Measurements from ENCODE around the gene TAMALIN. TPM values are rescaled to one million over a fixed set of nuclear protein-coding genes. Genes with fewer than 3 reads are reported as not detected.
A peak's percentile ranks its signal among the peaks of the same experiment; 100 is the strongest.

The TAMALIN gene
- total RNA-seq, 1 donor from 2014 or later, result 20.3 TPM

DNA sequence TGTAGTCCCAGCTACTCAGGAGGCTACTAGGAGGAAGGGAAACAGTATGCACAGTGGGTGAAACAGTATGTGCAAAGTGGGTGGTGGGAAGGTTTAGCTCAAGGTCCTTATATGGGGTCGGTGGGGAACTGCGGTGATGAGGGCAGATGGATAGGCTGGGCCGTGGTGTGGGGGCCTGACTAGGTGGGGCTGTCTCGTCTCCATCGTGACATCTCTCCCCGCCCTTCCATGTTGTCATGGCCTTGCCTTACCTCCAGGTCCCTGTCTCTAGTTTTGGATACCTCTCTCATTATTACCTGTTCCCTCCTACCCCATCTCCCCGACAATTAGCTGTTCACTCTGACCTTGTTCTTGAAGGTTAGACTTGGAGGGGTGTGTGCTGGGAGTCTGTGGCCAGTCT is 40.1 kb downstream of the TAMALIN start:
- intact Hi-C loops (cut with DNase I), result no loop called here
- DNase-seq (ENCODE audit: missing footprints) (peak; percentile 16), ATAC-seq (no peak)

DNA sequence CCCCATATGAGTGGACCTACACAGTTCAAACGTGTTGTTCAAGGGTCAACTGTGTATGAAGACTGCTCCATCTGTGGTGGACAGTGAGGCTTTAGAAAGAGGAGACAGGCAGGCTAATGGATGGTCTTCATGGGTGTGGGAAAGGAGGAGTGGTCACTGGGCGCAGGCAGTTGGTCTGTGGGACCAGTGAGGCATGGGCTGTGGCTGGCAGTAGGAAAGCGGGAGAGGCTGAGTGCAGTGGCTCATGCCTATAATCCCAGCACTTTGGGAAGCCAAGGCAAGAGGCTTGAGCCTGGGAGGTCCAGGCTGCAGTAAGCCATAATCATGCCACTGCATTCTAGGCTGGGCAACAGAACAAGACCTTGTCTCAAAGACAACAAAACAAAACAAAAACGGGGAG is 42.5 kb downstream of the TAMALIN start:
- ATAC-seq (no peak), DNase-seq (ENCODE audit: missing footprints) (no peak)
- intact Hi-C loops (cut with DNase I), result no loop called here

DNA sequence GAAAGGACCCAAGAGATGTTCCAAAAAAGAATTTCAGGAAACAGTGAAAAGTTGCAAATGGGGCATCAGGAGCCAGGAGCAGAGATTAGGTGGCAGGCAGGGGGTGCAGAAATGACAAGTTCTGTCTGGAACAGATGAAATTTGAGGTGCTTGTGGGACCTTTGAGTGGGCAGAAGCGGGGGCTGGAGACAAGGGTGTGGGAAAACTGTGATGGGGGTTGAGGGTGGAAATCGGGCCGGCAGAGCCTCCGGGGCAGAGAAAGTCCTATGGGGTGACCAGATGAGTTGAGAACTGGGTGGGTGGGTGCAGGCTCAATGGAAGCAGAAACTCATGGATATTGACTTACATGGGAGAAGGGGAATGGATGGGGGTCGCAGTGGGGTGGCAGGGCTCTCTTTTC is 42.9 kb downstream of the TAMALIN start:
- intact Hi-C loops (cut with DNase I), result loop anchor here (2.0 kb wide), 1 partner anchor 13 kb away; no protein-coding TSS in a partner anchor
- no peak for ATAC-seq
- peak; percentile 46 for DNase-seq (ENCODE audit: missing footprints)

DNA sequence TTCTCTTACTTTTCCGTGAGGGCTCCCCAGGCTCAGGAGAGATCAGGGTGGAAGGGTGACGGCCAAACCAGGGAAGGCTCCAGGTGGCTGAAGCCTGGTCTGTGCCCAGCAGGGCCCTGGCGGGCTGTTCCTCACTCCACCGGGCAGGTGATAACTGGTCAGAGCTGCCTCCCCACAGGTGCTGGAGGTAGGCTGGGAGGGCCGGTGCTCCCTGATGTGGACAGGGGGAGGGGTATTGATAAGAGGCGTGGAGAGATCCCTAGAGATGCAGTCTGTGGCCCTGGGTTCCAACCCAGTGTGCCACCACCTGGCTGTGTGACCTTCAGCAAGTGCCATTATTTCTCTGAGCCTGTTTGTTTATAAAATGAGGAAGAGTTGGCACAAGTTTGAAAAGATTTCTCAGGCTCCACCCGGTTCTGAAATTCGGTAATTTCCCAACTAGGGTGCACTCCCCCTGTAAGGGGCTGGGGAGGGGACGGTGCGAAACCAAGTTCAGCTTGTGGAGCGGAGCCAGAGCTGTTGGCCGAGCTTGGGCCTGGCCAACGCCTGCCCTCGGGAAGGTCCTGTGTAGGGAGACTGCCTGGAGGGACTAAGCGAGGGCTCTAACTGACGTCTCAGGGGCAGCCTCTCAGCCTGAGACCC is 43.5 kb downstream of the TAMALIN start:
- intact Hi-C loops (cut with DNase I), result loop anchor here (2.0 kb wide), 1 partner anchor 13 kb away; no protein-coding TSS in a partner anchor
- peak; percentile 73 for DNase-seq (ENCODE audit: missing footprints)
- ATAC-seq, result no peak

DNA sequence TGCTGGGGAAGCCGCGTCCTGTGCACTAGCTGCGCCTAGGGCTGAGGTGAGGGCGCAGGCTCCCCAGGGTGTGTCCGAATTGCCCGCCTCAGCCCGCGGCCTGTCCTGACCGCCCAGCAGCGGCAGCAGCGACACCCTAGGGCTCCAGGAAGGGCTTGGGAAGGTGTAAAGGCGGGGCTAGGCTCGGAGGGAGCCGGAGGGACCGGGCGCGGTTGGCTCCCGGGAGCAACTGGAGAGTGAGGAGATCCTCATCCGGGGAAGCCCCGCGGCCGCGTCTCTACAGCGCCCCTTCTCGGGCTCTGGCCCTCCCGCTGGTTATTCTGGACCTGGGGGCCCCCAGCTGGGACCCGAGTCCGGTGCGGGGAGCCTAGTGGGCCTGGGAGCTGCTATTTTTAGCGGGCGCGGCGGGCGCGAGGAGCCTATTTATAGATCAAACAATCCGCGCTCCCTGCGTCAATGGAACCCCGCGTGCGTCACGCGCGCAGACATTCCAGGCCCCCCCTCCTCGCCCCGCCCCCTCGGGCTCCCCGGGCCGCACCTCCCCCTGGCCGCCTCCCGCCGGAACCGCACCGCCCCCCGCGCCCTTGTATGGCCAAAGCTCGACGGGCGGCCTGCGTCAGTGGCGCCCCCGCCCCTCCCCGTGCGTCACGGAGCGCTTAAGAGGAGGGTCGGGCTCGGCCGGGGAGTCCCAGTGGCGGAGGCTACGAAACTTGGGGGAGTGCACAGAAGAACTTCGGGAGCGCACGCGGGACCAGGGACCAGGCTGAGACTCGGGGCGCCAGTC is 44.2 kb downstream of the TAMALIN start, which contains the start of gene NR4A1:
TSS of gene NR4A1 (plus strand) at position 685 of the 784 bp plus-strand sequence. CDS start 2,887 bp downstream, outside the sequence.
- DNase-seq (ENCODE audit: missing footprints) (peak; percentile 99), ATAC-seq (peak; percentile 91)
- intact Hi-C loops (cut with DNase I), result loop anchor here (1.0 to 2.0 kb wide), 3 partner anchors 14 to 26 kb away; partner anchors contain the start of gene ATG101

DNA sequence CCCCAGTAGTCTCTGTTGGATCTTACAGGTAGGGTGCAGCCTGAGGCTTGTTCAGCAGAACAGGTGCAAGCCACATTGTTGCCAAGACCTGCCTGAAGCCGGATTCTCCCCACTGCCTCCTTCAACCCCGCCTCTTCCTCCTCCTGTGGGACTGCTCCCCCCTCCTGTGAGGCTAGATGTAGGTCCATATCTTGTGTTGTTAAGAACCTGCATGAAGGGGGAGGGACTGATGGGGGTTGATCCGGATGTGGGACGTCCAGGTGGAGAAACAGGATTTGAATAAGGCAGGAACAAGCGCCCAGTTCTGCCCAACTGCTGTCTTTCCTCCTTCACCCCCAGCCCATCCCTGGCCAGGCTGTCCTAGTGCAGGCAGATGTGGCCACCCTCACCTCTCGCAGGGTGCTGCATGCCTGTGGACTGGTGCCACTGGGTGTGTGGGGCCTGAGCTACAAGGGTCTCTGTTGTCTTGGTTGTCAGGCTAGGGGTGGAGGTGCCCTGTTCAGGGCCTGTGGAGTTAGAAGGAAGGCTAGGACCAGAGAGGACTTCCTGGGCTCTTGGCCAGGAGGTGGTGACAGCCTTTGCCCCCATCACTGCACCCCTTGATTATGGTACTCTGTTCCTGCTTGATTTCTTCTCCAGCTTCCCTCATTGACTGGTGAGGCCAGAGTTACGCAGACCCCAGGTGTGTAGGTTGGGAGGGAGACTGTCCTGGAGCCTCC is 45.9 kb downstream of the TAMALIN start:
- ATAC-seq, result no peak
- intact Hi-C loops (cut with DNase I), result no loop called here
- DNase-seq (ENCODE audit: missing footprints), result peak; percentile 62

DNA sequence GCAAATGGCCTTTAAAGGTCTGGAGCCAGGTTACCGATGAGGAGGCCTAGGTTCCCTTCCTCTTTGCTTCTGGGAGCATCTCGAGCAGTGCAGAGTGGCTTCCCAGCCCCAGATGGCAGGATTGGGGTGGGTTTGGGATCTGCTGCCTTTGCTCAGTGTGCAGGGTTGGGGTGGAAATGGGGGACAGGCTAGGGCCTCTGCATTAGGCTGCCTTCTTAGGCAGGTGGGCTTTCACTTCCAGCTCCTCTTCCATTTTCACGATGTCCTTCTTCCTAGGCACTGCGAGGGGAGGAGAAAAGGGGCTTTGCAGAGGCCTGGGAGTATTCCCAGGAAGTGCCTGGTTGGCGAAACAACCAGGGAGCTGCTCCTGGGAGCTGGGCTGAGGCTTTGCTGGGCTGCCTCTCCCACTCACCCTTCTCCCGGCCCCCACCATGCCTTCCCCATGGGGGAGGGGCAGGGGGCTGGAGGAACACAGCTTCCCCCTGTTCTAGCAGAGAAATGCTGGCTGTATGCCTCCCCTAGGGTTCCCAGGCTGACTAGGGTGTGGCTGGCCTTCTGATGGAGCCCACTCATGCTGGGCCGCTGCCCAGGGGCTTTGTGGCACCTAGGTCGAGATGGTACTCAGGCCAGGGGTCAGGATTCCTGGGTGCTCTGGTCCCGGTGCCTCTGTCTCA is 46.9 kb downstream of the TAMALIN start:
- no peak for DNase-seq (ENCODE audit: missing footprints)
- intact Hi-C loops (cut with DNase I), result no loop called here

DNA sequence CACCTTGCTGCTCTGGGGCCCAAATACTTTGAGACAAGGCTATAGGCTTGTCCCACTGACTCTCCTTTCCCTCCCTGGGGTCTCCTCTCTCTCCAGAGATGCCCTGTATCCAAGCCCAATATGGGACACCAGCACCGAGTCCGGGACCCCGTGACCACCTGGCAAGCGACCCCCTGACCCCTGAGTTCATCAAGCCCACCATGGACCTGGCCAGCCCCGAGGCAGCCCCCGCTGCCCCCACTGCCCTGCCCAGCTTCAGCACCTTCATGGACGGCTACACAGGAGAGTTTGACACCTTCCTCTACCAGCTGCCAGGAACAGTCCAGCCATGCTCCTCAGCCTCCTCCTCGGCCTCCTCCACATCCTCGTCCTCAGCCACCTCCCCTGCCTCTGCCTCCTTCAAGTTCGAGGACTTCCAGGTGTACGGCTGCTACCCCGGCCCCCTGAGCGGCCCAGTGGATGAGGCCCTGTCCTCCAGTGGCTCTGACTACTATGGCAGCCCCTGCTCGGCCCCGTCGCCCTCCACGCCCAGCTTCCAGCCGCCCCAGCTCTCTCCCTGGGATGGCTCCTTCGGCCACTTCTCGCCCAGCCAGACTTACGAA is 47.6 kb downstream of the TAMALIN start:
- intact Hi-C loops (cut with DNase I), result no loop called here
- ATAC-seq (no peak), DNase-seq (ENCODE audit: missing footprints) (no peak)

More for the DNA sequence above, 46.9 kb downstream of the TAMALIN start:
- no peak for ATAC-seq

DNA sequence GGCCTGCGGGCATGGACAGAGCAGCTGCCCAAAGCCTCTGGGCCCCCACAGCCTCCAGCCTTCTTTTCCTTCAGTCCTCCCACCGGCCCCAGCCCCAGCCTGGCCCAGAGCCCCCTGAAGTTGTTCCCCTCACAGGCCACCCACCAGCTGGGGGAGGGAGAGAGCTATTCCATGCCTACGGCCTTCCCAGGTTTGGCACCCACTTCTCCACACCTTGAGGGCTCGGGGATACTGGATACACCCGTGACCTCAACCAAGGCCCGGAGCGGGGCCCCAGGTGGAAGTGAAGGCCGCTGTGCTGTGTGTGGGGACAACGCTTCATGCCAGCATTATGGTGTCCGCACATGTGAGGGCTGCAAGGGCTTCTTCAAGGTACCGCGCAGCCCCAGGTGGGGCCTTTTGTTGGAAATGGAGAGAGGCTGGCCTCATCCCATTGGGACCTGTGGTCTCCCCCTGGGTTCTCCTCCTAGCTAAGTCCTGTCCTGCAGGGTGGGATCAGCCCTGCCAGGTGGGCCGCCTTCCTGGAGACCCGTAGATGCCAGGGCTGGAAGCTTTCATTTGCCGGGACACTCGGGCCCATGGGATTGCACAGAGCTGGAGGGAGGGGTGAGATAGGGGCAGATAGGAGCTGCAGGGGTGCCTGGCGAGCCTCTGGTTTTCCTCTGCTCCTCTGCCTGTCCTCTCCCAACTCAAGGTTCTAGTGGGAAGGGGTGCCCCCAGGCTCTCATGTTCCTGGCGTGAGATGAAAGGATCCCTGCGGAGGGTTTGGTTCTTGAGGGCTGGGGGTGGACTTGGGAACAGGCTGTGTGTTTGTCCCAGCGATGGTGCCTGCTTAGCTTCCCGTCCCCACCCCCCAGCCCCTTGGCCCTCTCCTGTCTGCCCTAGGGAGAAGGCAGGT is 48.3 kb downstream of the TAMALIN start:
- intact Hi-C loops (cut with DNase I), result no loop called here
- peak; percentile 17 for DNase-seq (ENCODE audit: missing footprints)

DNA sequence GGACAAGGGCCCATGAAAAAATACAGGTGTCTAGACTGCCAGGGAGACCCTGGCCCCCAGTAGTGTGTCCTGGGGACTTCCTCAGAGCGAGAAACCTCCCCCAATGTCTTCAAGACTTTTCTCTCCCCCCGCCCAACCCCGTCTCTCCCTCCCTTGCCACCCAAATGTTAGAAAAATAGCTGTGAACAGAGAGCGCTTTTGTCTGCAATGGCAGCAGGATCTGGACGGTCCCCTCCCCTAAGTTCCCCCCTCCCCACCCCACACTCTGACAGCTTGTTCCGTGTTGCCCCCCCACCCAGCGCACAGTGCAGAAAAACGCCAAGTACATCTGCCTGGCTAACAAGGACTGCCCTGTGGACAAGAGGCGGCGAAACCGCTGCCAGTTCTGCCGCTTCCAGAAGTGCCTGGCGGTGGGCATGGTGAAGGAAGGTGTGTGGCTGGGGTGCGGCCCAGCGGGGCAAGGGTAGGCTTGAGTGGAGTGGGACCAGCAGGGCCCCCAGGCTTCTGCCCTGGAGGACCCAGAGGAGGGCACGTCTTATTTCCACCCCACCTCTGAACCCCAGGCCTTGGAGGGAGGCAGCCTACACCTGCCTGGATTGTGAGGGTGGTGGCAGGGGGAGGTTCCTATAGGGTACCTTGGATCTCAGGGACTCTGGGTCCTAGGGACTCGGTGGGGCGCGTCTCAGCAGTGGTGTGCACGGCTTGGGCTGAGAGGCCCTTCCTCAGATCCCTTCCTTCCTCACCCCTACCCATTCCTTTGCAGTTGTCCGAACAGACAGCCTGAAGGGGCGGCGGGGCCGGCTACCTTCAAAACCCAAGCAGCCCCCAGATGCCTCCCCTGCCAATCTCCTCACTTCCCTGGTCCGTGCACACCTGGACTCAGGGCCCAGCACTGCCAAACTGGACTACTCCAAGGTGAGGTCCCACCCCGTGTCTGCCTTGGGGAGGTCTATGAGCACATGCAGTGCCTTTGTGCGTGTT is 49.3 kb downstream of the TAMALIN start:
- intact Hi-C loops (cut with DNase I), result no loop called here
- ATAC-seq (no peak), DNase-seq (ENCODE audit: missing footprints) (no peak)

More for the DNA sequence above, 48.3 kb downstream of the TAMALIN start:
- no peak for ATAC-seq

DNA sequence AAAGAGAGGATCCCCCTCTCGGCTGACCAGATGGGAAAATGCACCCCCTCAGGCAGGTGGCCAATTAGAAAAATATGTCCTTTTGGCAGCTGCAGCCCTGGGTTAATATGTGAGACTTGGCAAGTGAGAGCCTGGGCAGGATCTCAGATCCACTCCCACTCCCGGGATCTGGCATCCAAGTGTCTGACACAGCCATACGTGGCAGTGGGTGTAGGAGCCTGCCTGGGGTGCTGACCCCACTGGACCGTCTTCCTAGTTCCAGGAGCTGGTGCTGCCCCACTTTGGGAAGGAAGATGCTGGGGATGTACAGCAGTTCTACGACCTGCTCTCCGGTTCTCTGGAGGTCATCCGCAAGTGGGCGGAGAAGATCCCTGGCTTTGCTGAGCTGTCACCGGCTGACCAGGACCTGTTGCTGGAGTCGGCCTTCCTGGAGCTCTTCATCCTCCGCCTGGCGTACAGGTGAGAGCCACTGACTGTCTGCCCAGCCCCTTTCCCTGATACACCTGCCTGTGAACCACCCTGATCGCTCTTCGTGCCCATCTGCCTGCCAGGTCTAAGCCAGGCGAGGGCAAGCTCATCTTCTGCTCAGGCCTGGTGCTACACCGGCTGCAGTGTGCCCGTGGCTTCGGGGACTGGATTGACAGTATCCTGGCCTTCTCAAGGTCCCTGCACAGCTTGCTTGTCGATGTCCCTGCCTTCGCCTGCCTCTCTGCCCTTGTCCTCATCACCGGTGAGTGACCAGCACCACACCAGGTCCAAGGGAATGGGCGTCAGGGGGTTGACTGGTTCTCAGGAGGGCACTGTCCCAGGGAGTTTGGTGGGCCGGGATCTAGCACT is 50.3 kb downstream of the TAMALIN start:
- intact Hi-C loops (cut with DNase I), result no loop called here
- no peak for ATAC-seq
- DNase-seq (ENCODE audit: missing footprints), result no peak

DNA sequence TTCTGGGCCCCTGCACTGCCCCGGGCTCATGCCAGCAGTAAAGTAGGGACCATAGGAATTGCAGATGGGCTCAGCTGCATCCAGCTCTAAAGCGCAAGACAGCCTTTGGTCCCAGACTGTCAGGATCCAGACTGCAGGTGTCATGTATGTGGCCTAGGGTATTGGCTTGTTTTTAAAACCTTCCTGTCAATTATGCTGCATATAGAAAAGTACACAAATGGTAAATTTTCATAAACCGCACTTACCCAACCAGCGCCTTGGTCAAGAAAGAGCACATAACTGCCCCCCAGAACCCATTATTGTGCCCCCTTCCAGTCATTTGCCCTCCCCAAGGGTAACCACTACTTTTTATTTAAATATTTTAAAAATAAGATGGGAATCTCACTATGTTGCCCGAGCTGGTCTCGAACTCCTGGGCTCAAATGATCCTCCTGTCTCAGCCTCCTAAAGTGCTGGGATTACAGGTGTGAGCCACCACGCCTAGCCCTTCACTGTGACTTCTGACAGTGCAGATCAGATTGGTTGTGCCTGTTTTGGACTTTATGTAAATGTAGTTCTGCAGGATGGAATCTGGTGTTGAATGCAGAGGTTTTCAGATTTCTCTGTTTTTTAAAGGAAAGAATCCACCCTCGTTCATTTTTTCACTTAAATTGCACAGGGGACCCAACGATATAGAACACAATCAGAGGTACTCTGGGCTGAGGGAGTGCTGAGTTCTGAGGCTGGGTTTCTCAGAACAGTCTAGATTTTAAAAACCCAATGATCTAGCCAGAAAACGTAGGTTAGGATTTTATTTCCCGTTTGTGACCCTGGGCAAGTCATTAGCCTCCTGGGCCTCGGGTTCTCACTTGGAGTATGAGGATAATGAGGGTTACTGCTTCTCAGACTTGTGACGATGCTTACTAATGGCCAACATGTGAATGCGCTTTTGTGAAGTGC is 51.2 kb downstream of the TAMALIN start:
- intact Hi-C loops (cut with DNase I), result no loop called here

DNA sequence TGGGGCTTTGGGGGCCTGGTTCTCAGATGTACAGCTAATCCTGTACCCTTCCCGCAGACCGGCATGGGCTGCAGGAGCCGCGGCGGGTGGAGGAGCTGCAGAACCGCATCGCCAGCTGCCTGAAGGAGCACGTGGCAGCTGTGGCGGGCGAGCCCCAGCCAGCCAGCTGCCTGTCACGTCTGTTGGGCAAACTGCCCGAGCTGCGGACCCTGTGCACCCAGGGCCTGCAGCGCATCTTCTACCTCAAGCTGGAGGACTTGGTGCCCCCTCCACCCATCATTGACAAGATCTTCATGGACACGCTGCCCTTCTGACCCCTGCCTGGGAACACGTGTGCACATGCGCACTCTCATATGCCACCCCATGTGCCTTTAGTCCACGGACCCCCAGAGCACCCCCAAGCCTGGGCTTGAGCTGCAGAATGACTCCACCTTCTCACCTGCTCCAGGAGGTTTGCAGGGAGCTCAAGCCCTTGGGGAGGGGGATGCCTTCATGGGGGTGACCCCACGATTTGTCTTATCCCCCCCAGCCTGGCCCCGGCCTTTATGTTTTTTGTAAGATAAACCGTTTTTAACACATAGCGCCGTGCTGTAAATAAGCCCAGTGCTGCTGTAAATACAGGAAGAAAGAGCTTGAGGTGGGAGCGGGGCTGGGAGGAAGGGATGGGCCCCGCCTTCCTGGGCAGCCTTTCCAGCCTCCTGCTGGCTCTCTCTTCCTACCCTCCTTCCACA is 52.0 kb downstream of the TAMALIN start:
- no peak for DNase-seq (ENCODE audit: missing footprints)
- ATAC-seq, result no peak
- intact Hi-C loops (cut with DNase I), result no loop called here

More for the DNA sequence above, 51.2 kb downstream of the TAMALIN start:
- DNase-seq (ENCODE audit: missing footprints) (no peak), ATAC-seq (no peak)

All from Right ventricle myocardium inferior (tissue), 1 donor.